Prostate gland (tissue), 2 donors: ENCODE results near the gene MCCC1. TPM values are rescaled to one million over a fixed set of nuclear protein-coding genes. Genes with fewer than 3 reads are reported as not detected.

ENCODE experiments used
- DNase-seq: peaks from one replicate; pipeline ENCODE4 v3.0.0-alpha.2; 2019; ENCODE audit warnings: low spot score
- H3K27ac ChIP-seq, 2 donors: fragments of 200-600 bp; sonication (generic); 2 replicates each; pipeline ENCODE4 v1.5.1; 2017 to 2019
- H3K27me3 ChIP-seq: fragments of 200-600 bp; sonication (generic); replicated peaks from 2 replicates; pipeline ENCODE4 v1.5.1; 2019; ENCODE audit not compliant: insufficient read depth
- H3K36me3 ChIP-seq, 2 donors: fragments of 200-600 bp; sonication (generic); 1 replicate in 1 of 2; 2 replicates in 1 of 2; pipeline versions ENCODE4 v1.5.1 to v1.8.1; 2017 to 2019
- H3K4me1 ChIP-seq: fragments of 200-600 bp; sonication (generic); replicated peaks from 2 replicates; pipeline ENCODE4 v1.5.1; 2019
- H3K4me3 ChIP-seq, 2 donors: fragments of 200-600 bp; sonication (generic); 2 replicates each; pipeline ENCODE4 v1.5.1; 2017 to 2019
- H3K9me3 ChIP-seq: fragments of 200-600 bp; sonication (generic); 2 replicates; pipeline ENCODE4 v1.5.1; 2017
- CTCF ChIP-seq, 4 experiments: fragments of 200-600 bp in 2 of 4; fragments of 450-650 bp in 2 of 4; sonication (generic) in 2 of 4; IDR thresholded peaks; 1 replicate in 3 of 4; 2 replicates in 1 of 4; pipeline ENCODE4 v1.5.1; 2016 to 2019; ENCODE audit warnings: antibody characterized with exemption in 4 of 4, mild to moderate bottlenecking in 2 of 4, moderate library complexity in 2 of 4
- POLR2A ChIP-seq: fragments of 450-650 bp; IDR thresholded peaks from one replicate; pipeline ENCODE4 v1.6.1; 2016; ENCODE audit warnings: antibody characterized with exemption, mild to moderate bottlenecking
- POLR2AphosphoS5 ChIP-seq: sonication (generic); formaldehyde crosslinking; IDR thresholded peaks from one replicate; pipeline ENCODE4 v1.6.1; 2017; ENCODE audit warnings: antibody characterized with exemption
- WGBS: methylation state at CpG from one replicate; pipeline ENCODE4 v1.1.5; 2018; 5-methylcytosine and 5-hydroxymethylcytosine counted together
- intact Hi-C: fragments of 100-400 bp; cut with DNase I; formaldehyde crosslinking; loops from one replicate; pipeline ENCODE4 v1.14.2; 2022
- total RNA-seq, 2 donors: library from RNA; depleted of rRNA; stranded (reverse); fragments of >200 nt; gene quantifications; one replicate each; pipeline ENCODE4 v1.1.0, GENCODE V29; 2016

The MCCC1 gene
- total RNA-seq, 2 donors from 2014 or later, result 37.5 to 54.6 TPM

- DNase-seq, result no peak
- TF ChIP-seq POLR2A, result no peak
- TF ChIP-seq POLR2AphosphoS5, result no peak
- no peak for TF ChIP-seq CTCF (IDR thresholded peaks at IDR 0.05)
- Histone ChIP-seq H3K9me3 (no peaks in the 10 kb centered on the region), H3K27ac (no peak overlapping the region), H3K27me3 (no peaks in the 10 kb centered on the region), H3K36me3 (no peaks in the 10 kb centered on the region), H3K4me1 (no peaks in the 10 kb centered on the region), H3K4me3 (no peak overlapping the region)
- intact Hi-C loops, result no loop called here
These were observed 48.6 kb downstream of the MCCC1 start for GRCh38 chr3:183050706-183051105.

GRCh38 chr3:183046883-183047282, 52.4 kb downstream of the MCCC1 start:
- Histone ChIP-seq H3K4me1 (no peaks in the 10 kb centered on the region), H3K36me3 (no peaks in the 10 kb centered on the region), H3K27me3 (no peaks in the 10 kb centered on the region), H3K9me3 (no peaks in the 10 kb centered on the region), H3K4me3 (no peak overlapping the region), H3K27ac (no peak overlapping the region)
- no peak for DNase-seq
- TF ChIP-seq POLR2AphosphoS5, result no peak
- TF ChIP-seq CTCF (IDR thresholded peaks at IDR 0.05), result no peak
- no peak for TF ChIP-seq POLR2A
- intact Hi-C loops, result no loop called here
- WGBS, result 82% methylated on average over 2 of the region's 2 CpGs

GRCh38 chr3:183044547-183045229, 54.6 kb downstream of the MCCC1 start:
- 90% methylated on average over 11 of the region's 11 CpGs for WGBS
- TF ChIP-seq POLR2A (no peak), POLR2AphosphoS5 (no peak)
- Histone ChIP-seq H3K9me3 (no peaks in the 10 kb centered on the region), H3K27ac (no peak overlapping the region), H3K27me3 (no peaks in the 10 kb centered on the region), H3K4me1 (no peaks in the 10 kb centered on the region), H3K36me3 (no peaks in the 10 kb centered on the region), H3K4me3 (no peak overlapping the region)
- intact Hi-C loops, result no loop called here
- no peak for DNase-seq

- no peak for DNase-seq
- intact Hi-C loops, result no loop called here
- H3K9me3 ChIP-seq, result no peaks in the 10 kb centered on the region
- WGBS, result 90% methylated on average over 12 of the region's 12 CpGs
- peaks cover 0 to 7% of the 10 kb centered on the region in 2 donors for H3K36me3 ChIP-seq
- H3K27me3 ChIP-seq, result no peaks in the 10 kb centered on the region
- H3K4me1 ChIP-seq, result no peaks in the 10 kb centered on the region
- no peak for TF ChIP-seq CTCF (IDR thresholded peaks at IDR 0.05)
- TF ChIP-seq POLR2A, result no peak
- no peak for TF ChIP-seq POLR2AphosphoS5
- H3K4me3 ChIP-seq, result no peak overlapping the region
- no peak overlapping the region for H3K27ac ChIP-seq
These were observed 60.5 kb downstream of the MCCC1 start for GRCh38 chr3:183038757-183039156.

- intact Hi-C loops, result no loop called here
- Histone ChIP-seq H3K4me1 (no peaks in the 10 kb centered on the region), H3K36me3 (peaks cover 0 to 7% of the 10 kb centered on the region in 2 donors), H3K4me3 (no peak overlapping the region), H3K27me3 (no peaks in the 10 kb centered on the region), H3K27ac (no peak overlapping the region), H3K9me3 (no peaks in the 10 kb centered on the region)
- TF ChIP-seq POLR2AphosphoS5 (no peak), CTCF (IDR thresholded peaks at IDR 0.05) (no peak), POLR2A (no peak)
- no peak for DNase-seq
- 92% methylated on average over 2 of the region's 2 CpGs for WGBS
These were observed 61.1 kb downstream of the MCCC1 start for GRCh38 chr3:183038221-183038620.
